HCT116 (cell line): Measurements from ENCODE around the gene NSF.
"Not testable (repeated sequence)": the region's sequence is repeated elsewhere in the genome, so short reads cannot be mapped to it uniquely, and the experiment has no call there.

Source experiments
- ATF3 ChIP-seq: IDR thresholded peaks from 2 replicates; pipeline ENCODE4 v1.6.1; 2012
- CBX3 ChIP-seq: IDR thresholded peaks from 2 replicates; pipeline ENCODE4 v1.6.1; 2012; ENCODE audit warnings: low read depth
- CEBPB ChIP-seq: IDR thresholded peaks from 2 replicates; pipeline ENCODE4 v1.6.1; 2012; ENCODE audit warnings: low read depth
- CTCF ChIP-seq, 3 experiments: fragments of 200-600 bp in 1 of 3; sonication (generic) in 1 of 3; IDR thresholded peaks in 2 of 3; conservative IDR thresholded peaks in 1 of 3; 2 replicates each; pipeline ENCODE4 v1.5.1; 2012 to 2017; ENCODE audit warnings: low read depth in 2 of 3, low read length in 2 of 3, antibody characterized with exemption in 1 of 3, borderline replicate concordance in 1 of 3, control low read depth in 1 of 3, mild to moderate bottlenecking in 1 of 3, mixed read lengths in 1 of 3, mixed run types in 1 of 3, moderate library complexity in 1 of 3; ENCODE audit not compliant: insufficient read depth in 1 of 3
- EZH2 ChIP-seq: fragments of 200-600 bp; sonication (generic); IDR thresholded peaks from 2 replicates; pipeline ENCODE4 v1.6.1; 2017; ENCODE audit warnings: antibody characterized with exemption, mixed run types
- EZH2phosphoT487 ChIP-seq: fragments of 200-600 bp; IDR thresholded peaks from 2 replicates; pipeline ENCODE4 v1.6.1; 2018; ENCODE audit warnings: antibody characterized with exemption, borderline replicate concordance
- MAX ChIP-seq: IDR thresholded peaks from 2 replicates; pipeline ENCODE4 v1.6.1; 2012
- POLR2A ChIP-seq: IDR thresholded peaks from 2 replicates; pipeline ENCODE4 v1.7.0; 2011; ENCODE audit warnings: borderline replicate concordance; ENCODE audit not compliant: insufficient read depth, insufficient read length; ENCODE audit errors: extremely low read depth
- RAD21 ChIP-seq: IDR thresholded peaks from 2 replicates; pipeline ENCODE4 v1.6.1; 2012; ENCODE audit warnings: low read depth, mild to moderate bottlenecking
- SIN3A ChIP-seq: IDR thresholded peaks from 2 replicates; pipeline ENCODE4 v1.6.1; 2012; ENCODE audit warnings: low read depth
- TCF7L2 ChIP-seq: IDR thresholded peaks from 2 replicates; pipeline ENCODE4 v1.7.0; 2011; ENCODE audit warnings: borderline replicate concordance, inconsistent platforms; ENCODE audit not compliant: insufficient read depth, insufficient read length; ENCODE audit errors: extremely low read depth

- TF ChIP-seq CTCF (IDR thresholded peaks at IDR 0.05 in 2 of 3, conservative IDR thresholded peaks at IDR 0.05 in 1 of 3; ENCODE audit: borderline replicate concordance in 1 of 3, insufficient read depth in 1 of 3, low read depth in 2 of 3, low read length in 2 of 3); CEBPB; POLR2A; EZH2; CBX3; SIN3A; RAD21; TCF7L2; EZH2phosphoT487; MAX; ATF3: not testable (repeated sequence)
These were observed 33.3 kb downstream of the NSF start for GRCh38 chr17:46623790-46624189.
